GM12891 (cell line): Measurements from ENCODE around the gene EEF2.

ENCODE experiments used
- POLR2A ChIP-seq: IDR thresholded peaks from 2 replicates; pipeline ENCODE4 v1.6.1; 2011; ENCODE audit warnings: low read depth, low read length, control low read depth
- POLR2AphosphoS5 ChIP-seq: IDR thresholded peaks from 2 replicates; pipeline ENCODE4 v1.6.1; 2011; ENCODE audit warnings: low read depth, low read length, control low read depth
- SPI1 ChIP-seq: IDR thresholded peaks from 2 replicates; pipeline ENCODE4 v1.6.1; 2011; ENCODE audit warnings: low read depth, low read length, control low read depth
- TAF1 ChIP-seq: IDR thresholded peaks from 2 replicates; pipeline ENCODE4 v1.6.1; 2011; ENCODE audit warnings: low read depth, low read length, control low read depth

- no peak for TF ChIP-seq POLR2A
- TF ChIP-seq TAF1: no peak
- no peak for TF ChIP-seq POLR2AphosphoS5
- 0 out of 2 replicates have a peak, but pooled peaks have one; percentile 9 for TF ChIP-seq SPI1
These were observed 27.1 kb upstream of the EEF2 start for GRCh38 chr19:4012092-4012974.
